ENCODE measurements around the gene RBM10. TPM values are rescaled to one million over a fixed set of nuclear protein-coding genes. Genes with fewer than 3 reads are reported as not detected.

The RBM10 gene
- total RNA-seq, 4 donors from 2014 or later, result 27.9 to 33.1 (median 30.2) TPM

GRCh38 chrX:47215291-47215900 lies 70.4 kb downstream of the RBM10 start:
- H3K27me3 ChIP-seq, result no peaks in the 10 kb centered on the region
- peaks cover 37% of the 10 kb centered on the region for H3K36me3 ChIP-seq
- H3K27ac ChIP-seq, result no peak overlapping the region
- WGBS, result 82% methylated on average over 10 of the region's 12 CpGs
- H3K4me3 ChIP-seq, result no peak overlapping the region
- TF ChIP-seq POLR2A (IDR thresholded peaks at IDR 0.05), result no peak
- H3K4me1 ChIP-seq, result peaks cover 24% of the 10 kb centered on the region
- H3K9me3 ChIP-seq, result no peaks in the 10 kb centered on the region
- DNase-seq (ENCODE audit: low spot score in 2 of 2), result peak in 1 of 2 donors; percentile 58

- H3K36me3 ChIP-seq, result peaks cover 36% of the 10 kb centered on the region
These were observed 71.4 kb downstream of the RBM10 start for GRCh38 chrX:47216393-47216925.

GRCh38 chrX:47217121-47217851 lies 72.3 kb downstream of the RBM10 start:
- Histone ChIP-seq H3K36me3 (peaks cover 34% of the 10 kb centered on the region), H3K27me3 (no peaks in the 10 kb centered on the region), H3K9me3 (no peaks in the 10 kb centered on the region), H3K4me1 (peaks cover 31% of the 10 kb centered on the region), H3K27ac (peak overlapping the region; percentile 97), H3K4me3 (peak overlapping the region; percentile 30)
- TF ChIP-seq POLR2A (IDR thresholded peaks at IDR 0.05) (peak in 1 of 2 donors; percentile 45), EP300 (IDR thresholded peaks at IDR 0.05) (no peak), POLR2AphosphoS5 (IDR thresholded peaks at IDR 0.05) (no peak)
- DNase-seq (ENCODE audit: low spot score in 2 of 2), result peak in 1 of 2 donors; percentile 78
- 11% methylated on average over 22 of the region's 22 CpGs for WGBS

More at GRCh38 chrX:47216393-47216925, 71.4 kb downstream of the RBM10 start:
- TF ChIP-seq POLR2A (IDR thresholded peaks at IDR 0.05) (no peak), EP300 (IDR thresholded peaks at IDR 0.05) (no peak)
- 81% methylated on average over 8 of the region's 8 CpGs for WGBS
- Histone ChIP-seq H3K27ac (peak overlapping the region; percentile 97), H3K27me3 (no peaks in the 10 kb centered on the region), H3K4me1 (peaks cover 31% of the 10 kb centered on the region), H3K9me3 (no peaks in the 10 kb centered on the region), H3K4me3 (no peak overlapping the region)
- DNase-seq (ENCODE audit: low spot score in 2 of 2), result peak in 1 of 2 donors; percentile 56

GRCh38 chrX:47217852-47218279 lies 72.8 kb downstream of the RBM10 start:
- Histone ChIP-seq H3K27me3 (no peaks in the 10 kb centered on the region), H3K4me3 (peak overlapping the region; percentile 90)
- peak; percentile 96 to 99 for DNase-seq (ENCODE audit: low spot score in 2 of 2)

GRCh38 chrX:47218280-47218919 lies 73.4 kb downstream of the RBM10 start, which contains the start of gene CDK16:
TSS of gene CDK16 (plus strand) at chrX:47218681. CDS start at chrX:47223558, 4,877 bp downstream.
- TF ChIP-seq POLR2A (IDR thresholded peaks at IDR 0.05), result peak; percentile 63 to 79
- TF ChIP-seq POLR2AphosphoS5 (IDR thresholded peaks at IDR 0.05), result peak; percentile 44 to 67 (median 54)
- no peak for TF ChIP-seq CTCF (IDR thresholded peaks at IDR 0.05)
- no peak for TF ChIP-seq EP300 (IDR thresholded peaks at IDR 0.05)
- Histone ChIP-seq H3K4me1 (peaks cover 31% of the 10 kb centered on the region), H3K27ac (peak within 1 kb of the TSS; percentile 97), H3K4me3 (peak within 1 kb of the TSS; percentile 90), H3K36me3 (peaks cover 25% of the 10 kb centered on the region), H3K27me3 (no peaks in the 10 kb centered on the region), H3K9me3 (no peaks in the 10 kb centered on the region)
- peak in 1 of 2 donors; percentile 89 for DNase-seq (ENCODE audit: low spot score in 2 of 2)
- 6% methylated on average over 46 of the region's 61 CpGs for WGBS

More at GRCh38 chrX:47217852-47218279, 72.8 kb downstream of the RBM10 start:
- Histone ChIP-seq H3K36me3 (peaks cover 28% of the 10 kb centered on the region), H3K9me3 (no peaks in the 10 kb centered on the region), H3K27ac (peak overlapping the region; percentile 97), H3K4me1 (peaks cover 31% of the 10 kb centered on the region)
- TF ChIP-seq POLR2A (IDR thresholded peaks at IDR 0.05) (peak in 1 of 2 donors; percentile 49), EP300 (IDR thresholded peaks at IDR 0.05) (no peak)
- 19% methylated on average over 29 of the region's 31 CpGs for WGBS

GRCh38 chrX:47218920-47219815 lies 74.1 kb downstream of the RBM10 start:
- TF ChIP-seq EP300 (IDR thresholded peaks at IDR 0.05), result no peak
- no peak for TF ChIP-seq CTCF (IDR thresholded peaks at IDR 0.05)
- TF ChIP-seq POLR2A (IDR thresholded peaks at IDR 0.05), result no peak
- no peak for TF ChIP-seq POLR2AphosphoS5 (IDR thresholded peaks at IDR 0.05)
- peak in 1 of 2 donors; percentile 79 for DNase-seq (ENCODE audit: low spot score in 2 of 2)
- Histone ChIP-seq H3K27ac (peak overlapping the region; percentile 97), H3K36me3 (peaks cover 25% of the 10 kb centered on the region), H3K9me3 (no peaks in the 10 kb centered on the region), H3K4me3 (peak overlapping the region; percentile 90), H3K4me1 (peaks cover 31% of the 10 kb centered on the region), H3K27me3 (no peaks in the 10 kb centered on the region)
- WGBS, result 17% methylated on average over 39 of the region's 60 CpGs

Data from suprapubic skin (tissue), 4 donors.